Caco-2 (cell line): ENCODE results near the gene ANTXRL. TPM values are rescaled to one million over a fixed set of nuclear protein-coding genes. Genes with fewer than 3 reads are reported as not detected.
"Not testable (repeated sequence)": the region's sequence is repeated elsewhere in the genome, so short reads cannot be mapped to it uniquely, and the experiment has no call there.

ENCODE experiments used
- BruUV-seq: library from RNA; stranded (reverse); fragments of 400-500 nt; replicated peaks from 2 replicates; lab custom pipeline; 2021; lab: Mats Ljungman, UMichigan
- CTCF ChIA-PET: fragments of 300-600 bp; sonication (Branson Sonifier 250); formaldehyde crosslinking; loops from one replicate; lab custom pipeline; 2022; ENCODE audit warnings: antibody characterized with exemption; lab: Charles Lee
- POLR2A ChIA-PET: fragments of 300-600 bp; sonication (Branson Sonifier 250); formaldehyde crosslinking; loops from one replicate; lab custom pipeline; 2022; ENCODE audit warnings: antibody characterized with exemption; lab: Charles Lee
- DNase-seq, 2 experiments: peaks; one replicate each; pipeline versions ENCODE4 v3.0.0 to v3.0.0-alpha.2; 2020 to 2022
- H3K27me3 ChIP-seq: replicated peaks from 2 replicates; pipeline ENCODE4 v1.6.0; 2011; ENCODE audit warnings: low read length; ENCODE audit not compliant: control insufficient read depth, insufficient read depth
- H3K36me3 ChIP-seq: 2 replicates; pipeline ENCODE4 v1.5.1; 2011; ENCODE audit warnings: low read length; ENCODE audit not compliant: control insufficient read depth, insufficient read depth
- H3K4me1 ChIP-seq: fragments of 250-450 bp; sonication (Bioruptor Pico); 2 replicates; pipeline ENCODE4 v1.5.1; 2020; ENCODE audit warnings: mild to moderate bottlenecking
- H3K4me3 ChIP-seq: 2 replicates; pipeline ENCODE4 v1.5.1; 2011; ENCODE audit warnings: low read depth, mild to moderate bottlenecking, control low read depth, low read length
- H3K9me3 ChIP-seq: fragments of 250-450 bp; sonication (Bioruptor Pico); 2 replicates; pipeline ENCODE4 v1.5.1; 2020; ENCODE audit warnings: mild to moderate bottlenecking, moderate library complexity
- H3K27ac Mint-ChIP-seq: one replicate; pipeline ENCODE4 v1.8.0; 2022; ENCODE audit warnings: mixed read lengths; ENCODE audit not compliant: unreplicated experiment
- H3K27me3 Mint-ChIP-seq: one replicate; pipeline ENCODE4 v1.8.0; 2022; ENCODE audit warnings: mixed read lengths; ENCODE audit not compliant: insufficient read depth, unreplicated experiment
- H3K36me3 Mint-ChIP-seq: one replicate; pipeline ENCODE4 v1.8.0; 2022; ENCODE audit warnings: mild to moderate bottlenecking, mixed read lengths; ENCODE audit not compliant: insufficient read depth, unreplicated experiment
- H3K4me1 Mint-ChIP-seq: one replicate; pipeline ENCODE4 v1.8.0; 2022; ENCODE audit warnings: low read depth, mixed read lengths; ENCODE audit not compliant: unreplicated experiment
- H3K4me3 Mint-ChIP-seq: one replicate; pipeline ENCODE4 v1.8.0; 2022; ENCODE audit warnings: mild to moderate bottlenecking, moderate library complexity, mixed read lengths; ENCODE audit not compliant: unreplicated experiment
- H3K9me3 Mint-ChIP-seq: one replicate; pipeline ENCODE4 v1.8.0; 2022; ENCODE audit warnings: mixed read lengths; ENCODE audit not compliant: unreplicated experiment
- intact Hi-C: fragments of 100-400 bp; cut with micrococcal nuclease; formaldehyde crosslinking; loops from one replicate; pipeline ENCODE4 v1.10.0; 2022; ENCODE audit not compliant: unreplicated experiment
- total RNA-seq: library from RNA; stranded (reverse); gene quantifications from 2 replicates; pipeline ENCODE4 v1.2.3, GENCODE V29; 2022

ANTXRL gene
- total RNA-seq, 1 experiment from 2014 or later, result not detected

- H3K36me3 Mint-ChIP-seq, H3K36me3 ChIP-seq, intact Hi-C loops, H3K27ac Mint-ChIP-seq, H3K4me1 Mint-ChIP-seq, H3K27me3 Mint-ChIP-seq, H3K4me3 ChIP-seq, BruUV-seq, POLR2A ChIA-PET, H3K9me3 Mint-ChIP-seq, CTCF ChIA-PET, H3K27me3 ChIP-seq, H3K4me3 Mint-ChIP-seq, H3K9me3 ChIP-seq, H3K4me1 ChIP-seq, DNase-seq: not testable (repeated sequence)
Measured at GRCh38 chr10:46367666-46368240, 81.0 kb downstream of the ANTXRL start.

GRCh38 chr10:46368956-46369355 lies 82.2 kb downstream of the ANTXRL start:
- BruUV-seq, H3K9me3 ChIP-seq, H3K4me1 ChIP-seq, H3K36me3 ChIP-seq, POLR2A ChIA-PET, H3K27me3 Mint-ChIP-seq, H3K4me3 Mint-ChIP-seq, CTCF ChIA-PET, H3K4me3 ChIP-seq, H3K4me1 Mint-ChIP-seq, intact Hi-C loops, H3K36me3 Mint-ChIP-seq, DNase-seq, H3K27me3 ChIP-seq, H3K27ac Mint-ChIP-seq, H3K9me3 Mint-ChIP-seq: not testable (repeated sequence)

- H3K27ac Mint-ChIP-seq, DNase-seq, H3K9me3 ChIP-seq, H3K36me3 Mint-ChIP-seq, H3K4me1 ChIP-seq, H3K9me3 Mint-ChIP-seq, H3K4me3 Mint-ChIP-seq, H3K4me3 ChIP-seq, POLR2A ChIA-PET, CTCF ChIA-PET, H3K27me3 Mint-ChIP-seq, intact Hi-C loops, H3K36me3 ChIP-seq, H3K27me3 ChIP-seq, BruUV-seq, H3K4me1 Mint-ChIP-seq: not testable (repeated sequence)
Measured at GRCh38 chr10:46374410-46374809, 87.6 kb downstream of the ANTXRL start.

GRCh38 chr10:46375406-46375805 lies 88.6 kb downstream of the ANTXRL start, which contains the start of gene ANXA8L1:
Gene ANXA8L1, plus strand, starts transcription at chr10:46375776. Its CDS starts 76 bp downstream, at chr10:46375852.
- H3K4me1 Mint-ChIP-seq, DNase-seq, H3K4me3 ChIP-seq, H3K27me3 ChIP-seq, H3K27me3 Mint-ChIP-seq, H3K9me3 ChIP-seq, H3K36me3 ChIP-seq, CTCF ChIA-PET, H3K27ac Mint-ChIP-seq, BruUV-seq, H3K9me3 Mint-ChIP-seq, H3K4me3 Mint-ChIP-seq, POLR2A ChIA-PET, H3K4me1 ChIP-seq, intact Hi-C loops, H3K36me3 Mint-ChIP-seq: not testable (repeated sequence)

GRCh38 chr10:46377022-46377421 lies 90.2 kb downstream of the ANTXRL start:
- intact Hi-C loops, H3K9me3 ChIP-seq, H3K4me3 ChIP-seq, H3K4me3 Mint-ChIP-seq, H3K4me1 ChIP-seq, H3K27me3 Mint-ChIP-seq, H3K4me1 Mint-ChIP-seq, DNase-seq, H3K27me3 ChIP-seq, BruUV-seq, POLR2A ChIA-PET, CTCF ChIA-PET, H3K9me3 Mint-ChIP-seq, H3K36me3 Mint-ChIP-seq, H3K27ac Mint-ChIP-seq, H3K36me3 ChIP-seq: not testable (repeated sequence)

- TSS peak; percentile 98 for BruUV-seq
- H3K27me3 ChIP-seq, H3K9me3 ChIP-seq, H3K27ac Mint-ChIP-seq, H3K9me3 Mint-ChIP-seq, H3K36me3 Mint-ChIP-seq, H3K4me3 ChIP-seq, intact Hi-C loops, H3K4me3 Mint-ChIP-seq, H3K36me3 ChIP-seq, DNase-seq, H3K4me1 Mint-ChIP-seq, POLR2A ChIA-PET, CTCF ChIA-PET, H3K4me1 ChIP-seq, H3K27me3 Mint-ChIP-seq: not testable (repeated sequence)
Measured at GRCh38 chr10:46377651-46378050, 90.9 kb downstream of the ANTXRL start.

- BruUV-seq, H3K27me3 Mint-ChIP-seq, H3K9me3 Mint-ChIP-seq, H3K4me3 Mint-ChIP-seq, H3K9me3 ChIP-seq, DNase-seq, H3K27me3 ChIP-seq, H3K36me3 ChIP-seq, POLR2A ChIA-PET, H3K27ac Mint-ChIP-seq, CTCF ChIA-PET, H3K36me3 Mint-ChIP-seq, H3K4me3 ChIP-seq, H3K4me1 ChIP-seq, H3K4me1 Mint-ChIP-seq, intact Hi-C loops: not testable (repeated sequence)
Measured at GRCh38 chr10:46378108-46378507, 91.3 kb downstream of the ANTXRL start.
